Astrocyte of the spinal cord (primary cell): ENCODE results near the gene SIGLEC11.

ENCODE experiments used
- DNase-seq: peaks from one replicate; pipeline ENCODE4 v3.0.0; 2011; ENCODE audit warnings: low read depth, low spot score
- H3K4me3 ChIP-seq: 2 replicates; pipeline ENCODE4 v1.5.1; 2011; ENCODE audit warnings: low read depth, mild to moderate bottlenecking, low read length, moderate library complexity
- in situ Hi-C: cut with HindIII; loops from 2 replicates; pipeline ENCODE4 v1.10.0; 2017; ENCODE audit warnings: low sequenced_read_pairs
- TF ChIP-seq, protein P1 (sequence below): IDR thresholded peaks from 2 replicates; pipeline ENCODE4 v1.5.1; 2012; ENCODE audit warnings: low read depth, mild to moderate bottlenecking, low read length, inconsistent platforms

The SIGLEC11 gene

GRCh38 chr19:49957262-49957915 lies 3.6 kb downstream of the SIGLEC11 start:
- TF ChIP-seq, protein P1, sequence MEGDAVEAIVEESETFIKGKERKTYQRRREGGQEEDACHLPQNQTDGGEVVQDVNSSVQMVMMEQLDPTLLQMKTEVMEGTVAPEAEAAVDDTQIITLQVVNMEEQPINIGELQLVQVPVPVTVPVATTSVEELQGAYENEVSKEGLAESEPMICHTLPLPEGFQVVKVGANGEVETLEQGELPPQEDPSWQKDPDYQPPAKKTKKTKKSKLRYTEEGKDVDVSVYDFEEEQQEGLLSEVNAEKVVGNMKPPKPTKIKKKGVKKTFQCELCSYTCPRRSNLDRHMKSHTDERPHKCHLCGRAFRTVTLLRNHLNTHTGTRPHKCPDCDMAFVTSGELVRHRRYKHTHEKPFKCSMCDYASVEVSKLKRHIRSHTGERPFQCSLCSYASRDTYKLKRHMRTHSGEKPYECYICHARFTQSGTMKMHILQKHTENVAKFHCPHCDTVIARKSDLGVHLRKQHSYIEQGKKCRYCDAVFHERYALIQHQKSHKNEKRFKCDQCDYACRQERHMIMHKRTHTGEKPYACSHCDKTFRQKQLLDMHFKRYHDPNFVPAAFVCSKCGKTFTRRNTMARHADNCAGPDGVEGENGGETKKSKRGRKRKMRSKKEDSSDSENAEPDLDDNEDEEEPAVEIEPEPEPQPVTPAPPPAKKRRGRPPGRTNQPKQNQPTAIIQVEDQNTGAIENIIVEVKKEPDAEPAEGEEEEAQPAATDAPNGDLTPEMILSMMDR, result no peak
- DNase-seq, result no peak
- H3K4me3 ChIP-seq, result no peak overlapping the region
- in situ Hi-C loops, result no loop called here

DNA sequence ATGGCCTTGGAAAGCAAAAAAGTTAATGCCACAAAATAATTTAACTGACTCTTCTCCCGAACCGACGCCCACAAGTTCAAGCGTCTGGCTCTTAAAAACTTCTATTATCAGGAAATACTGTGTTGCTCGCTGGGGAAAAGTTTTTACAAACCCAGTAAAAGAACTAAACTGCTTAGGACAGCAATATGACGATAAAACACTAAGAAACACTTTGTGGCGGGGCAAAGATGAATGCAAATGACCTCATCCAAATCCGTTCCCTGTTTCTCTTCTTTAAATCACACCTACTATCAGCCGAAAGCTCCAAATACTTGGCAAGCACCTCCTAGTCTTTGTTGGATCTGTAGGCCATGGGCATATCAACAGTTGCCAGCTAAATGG lies 4.9 kb downstream of the SIGLEC11 start:
- TF ChIP-seq, protein P1, result no peak
- H3K4me3 ChIP-seq, result no peak overlapping the region
- no peak for DNase-seq
- in situ Hi-C loops, result no loop called here

- no peak overlapping the region for H3K4me3 ChIP-seq
- DNase-seq, result no peak
- in situ Hi-C loops, result no loop called here
- TF ChIP-seq, protein P1, result no peak
Measured at GRCh38 chr19:49954933-49955332, 6.0 kb downstream of the SIGLEC11 start.

GRCh38 chr19:49954092-49954829 lies 6.7 kb downstream of the SIGLEC11 start:
- in situ Hi-C loops, result no loop called here
- no peak for DNase-seq
- TF ChIP-seq, protein P1, result no peak
- H3K4me3 ChIP-seq, result no peak overlapping the region

GRCh38 chr19:49953416-49953815 lies 7.6 kb downstream of the SIGLEC11 start:
- no peak for DNase-seq
- TF ChIP-seq, protein P1, result no peak
- no peak overlapping the region for H3K4me3 ChIP-seq
- in situ Hi-C loops, result no loop called here

DNA sequence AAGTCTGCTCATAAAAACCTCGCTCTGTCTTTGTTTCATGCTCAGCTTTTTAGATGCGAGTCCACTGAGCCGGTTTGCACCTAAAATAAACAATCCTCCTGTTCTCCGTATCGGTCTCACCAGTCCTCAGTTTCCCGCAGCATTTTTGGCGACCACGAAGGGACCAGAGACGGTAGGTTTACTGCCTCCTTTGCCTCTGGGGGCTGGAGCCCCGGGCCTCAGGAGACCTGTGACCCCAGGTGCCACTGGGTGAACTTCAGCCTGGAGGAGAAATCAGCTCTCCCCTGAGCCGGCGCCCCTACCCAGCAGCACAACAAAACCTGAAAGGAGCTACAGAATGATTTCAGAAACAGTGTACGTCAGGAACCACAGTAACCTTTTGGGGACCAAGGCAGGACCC lies 8.1 kb downstream of the SIGLEC11 start:
- TF ChIP-seq, protein P1, result no peak
- in situ Hi-C loops, result no loop called here
- H3K4me3 ChIP-seq, result no peak overlapping the region

More for the DNA sequence above, 8.1 kb downstream of the SIGLEC11 start:
- no peak for DNase-seq
